ENCODE measurements around the gene SLC6A9. TPM values are rescaled to one million over a fixed set of nuclear protein-coding genes. Genes with fewer than 3 reads are reported as not detected.
A peak's percentile ranks its signal among the peaks of the same experiment; 100 is the strongest.

The SLC6A9 gene
- total RNA-seq, 2 experiments from 2014 or later = 6.5 to 7.4 TPM

GRCh38 chr1:44074415-44074814, 43.2 kb upstream of the SLC6A9 start:
- no peak overlapping the region for H3K4me3 Mint-ChIP-seq
- TF ChIP-seq CTCF (IDR thresholded peaks at IDR 0.05) = no peak
- peaks cover 3% of the 10 kb centered on the region for H3K4me1 Mint-ChIP-seq (ENCODE audit: low read depth)
- no peaks in the 10 kb centered on the region for H3K9me3 Mint-ChIP-seq
- H3K27me3 Mint-ChIP-seq = peaks cover 15% of the 10 kb centered on the region
- intact Hi-C loops (cut with micrococcal nuclease) = no loop called here
- DNase-seq (no peak), ATAC-seq (no peak)
- POLR2A ChIA-PET = no interaction called here
- no peak overlapping the region for H3K27ac Mint-ChIP-seq
- CTCF ChIA-PET = interaction anchor here (1.6 kb wide), 1 partner anchor 27 kb away, joined by 5 read pairs; no protein-coding TSS in a partner anchor
- H3K36me3 Mint-ChIP-seq (ENCODE audit: low read depth) = no peaks in the 10 kb centered on the region

GRCh38 chr1:44073528-44073927, 42.3 kb upstream of the SLC6A9 start:
- no peak for TF ChIP-seq CTCF (IDR thresholded peaks at IDR 0.05)
- Mint-ChIP-seq H3K4me1 (ENCODE audit: low read depth) (peaks cover 3% of the 10 kb centered on the region), H3K27me3 (peaks cover 17% of the 10 kb centered on the region), H3K9me3 (no peaks in the 10 kb centered on the region), H3K36me3 (ENCODE audit: low read depth) (no peaks in the 10 kb centered on the region), H3K27ac (no peak overlapping the region), H3K4me3 (no peak overlapping the region)
- CTCF ChIA-PET = no interaction called here
- DNase-seq (no peak), ATAC-seq (no peak)
- intact Hi-C loops (cut with micrococcal nuclease) = no loop called here
- POLR2A ChIA-PET = no interaction called here

- CTCF ChIA-PET = no interaction called here
- no peak for DNase-seq
- no peak for TF ChIP-seq CTCF (IDR thresholded peaks at IDR 0.05)
- peaks cover 3% of the 10 kb centered on the region for H3K4me1 Mint-ChIP-seq (ENCODE audit: low read depth)
- intact Hi-C loops (cut with micrococcal nuclease) = no loop called here
- H3K9me3 Mint-ChIP-seq = no peaks in the 10 kb centered on the region
- POLR2A ChIA-PET = no interaction called here
- no peak overlapping the region for H3K4me3 Mint-ChIP-seq
- H3K27me3 Mint-ChIP-seq = peaks cover 17% of the 10 kb centered on the region
- H3K36me3 Mint-ChIP-seq (ENCODE audit: low read depth) = no peaks in the 10 kb centered on the region
- H3K27ac Mint-ChIP-seq = no peak overlapping the region
- ATAC-seq = no peak
These were observed 41.6 kb upstream of the SLC6A9 start for GRCh38 chr1:44072821-44073220.

GRCh38 chr1:44072204-44072603, 40.9 kb upstream of the SLC6A9 start:
- peaks cover 3% of the 10 kb centered on the region for H3K4me1 Mint-ChIP-seq (ENCODE audit: low read depth)
- TF ChIP-seq CTCF (IDR thresholded peaks at IDR 0.05) = no peak
- ChIA-PET CTCF (interaction anchor here (2.0 kb wide), 1 partner anchor 24 kb away, joined by 5 read pairs; no protein-coding TSS in a partner anchor), POLR2A (no interaction called here)
- intact Hi-C loops (cut with micrococcal nuclease) = no loop called here
- H3K9me3 Mint-ChIP-seq = no peaks in the 10 kb centered on the region
- H3K27ac Mint-ChIP-seq = no peak overlapping the region
- H3K27me3 Mint-ChIP-seq = peaks cover 17% of the 10 kb centered on the region
- ATAC-seq (peak; percentile 58), DNase-seq (peak; percentile 39)
- H3K4me3 Mint-ChIP-seq = no peak overlapping the region
- H3K36me3 Mint-ChIP-seq (ENCODE audit: low read depth) = no peaks in the 10 kb centered on the region

GRCh38 chr1:44071461-44071860, 40.2 kb upstream of the SLC6A9 start:
- H3K9me3 Mint-ChIP-seq = no peaks in the 10 kb centered on the region
- peaks cover 3% of the 10 kb centered on the region for H3K4me1 Mint-ChIP-seq (ENCODE audit: low read depth)
- no peaks in the 10 kb centered on the region for H3K36me3 Mint-ChIP-seq (ENCODE audit: low read depth)
- no peak overlapping the region for H3K4me3 Mint-ChIP-seq
- no peak for ATAC-seq
- ChIA-PET CTCF (interaction anchor here (2.0 kb wide), 1 partner anchor 23 kb away, joined by 5 read pairs; no protein-coding TSS in a partner anchor), POLR2A (no interaction called here)
- no peak for DNase-seq
- H3K27me3 Mint-ChIP-seq = peaks cover 17% of the 10 kb centered on the region
- no peak overlapping the region for H3K27ac Mint-ChIP-seq
- TF ChIP-seq CTCF (IDR thresholded peaks at IDR 0.05) = no peak
- intact Hi-C loops (cut with micrococcal nuclease) = no loop called here
